ENCODE measurements around the gene BCL2L1.

DNA sequence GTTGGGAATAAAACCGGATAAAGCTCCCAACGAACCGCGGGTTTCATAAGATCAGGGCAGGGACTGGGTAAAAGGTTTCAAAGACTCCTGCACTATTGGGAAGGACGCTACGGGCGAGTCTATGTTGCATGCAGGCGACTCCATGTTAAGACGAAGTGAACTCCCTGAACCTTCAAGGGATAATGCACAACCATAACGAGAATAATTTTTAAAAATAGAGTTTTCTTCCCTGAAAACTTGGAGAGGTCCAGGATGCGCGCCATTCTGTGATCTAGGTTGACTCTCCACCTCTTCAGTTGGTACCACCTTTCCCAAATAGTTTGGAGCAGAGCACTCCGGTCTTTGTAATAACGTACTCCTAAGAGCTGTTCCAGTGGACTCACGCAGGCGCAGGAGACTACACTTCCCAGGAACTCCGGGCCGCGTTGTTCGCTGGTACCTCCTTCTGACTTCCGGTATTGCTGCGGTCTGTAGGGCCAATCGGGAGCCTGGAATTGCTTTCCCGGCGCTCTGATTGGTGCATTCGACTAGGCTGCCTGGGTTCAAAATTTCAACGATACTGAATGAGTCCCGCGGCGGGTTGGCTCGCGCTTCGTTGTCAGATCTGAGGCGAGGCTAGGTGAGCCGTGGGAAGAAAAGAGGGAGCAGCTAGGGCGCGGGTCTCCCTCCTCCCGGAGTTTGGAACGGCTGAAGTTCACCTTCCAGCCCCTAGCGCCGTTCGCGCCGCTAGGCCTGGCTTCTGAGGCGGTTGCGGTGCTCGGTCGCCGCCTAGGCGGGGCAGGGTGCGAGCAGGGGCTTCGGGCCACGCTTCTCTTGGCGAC lies 16.3 kb upstream of the BCL2L1 start, which contains the start of gene TPX2:
- TF ChIP-seq EZH2phosphoT487 (IDR thresholded peaks at IDR 0.05), result no peak
- TF ChIP-seq EZH2 (IDR thresholded peaks at IDR 0.05), result no peak

All from neural progenitor cell (in vitro differentiated cells).